ENCODE data around the gene TPCN2.
"Not testable (repeated sequence)": the region's sequence is repeated elsewhere in the genome, so short reads cannot be mapped to it uniquely, and the experiment has no call there.

Gene TPCN2

GRCh38 chr11:69048694-69049489, at the start of gene TPCN2:
Gene TPCN2, plus strand, starts transcription at chr11:69048932. Its CDS starts 66 bp downstream, at chr11:69048998.
- no peaks in the 10 kb centered on the region for H3K27me3 Mint-ChIP-seq
- H3K9me3 Mint-ChIP-seq (ENCODE audit: low read depth): no peaks in the 10 kb centered on the region
- no peaks in the 10 kb centered on the region for H3K36me3 Mint-ChIP-seq
- H3K4me3 Mint-ChIP-seq: peak within 1 kb of the TSS; percentile 88
- peaks cover 34% of the 10 kb centered on the region for H3K4me1 Mint-ChIP-seq (ENCODE audit: low read depth)
- peak within 1 kb of the TSS; percentile 81 for H3K27ac Mint-ChIP-seq

DNA sequence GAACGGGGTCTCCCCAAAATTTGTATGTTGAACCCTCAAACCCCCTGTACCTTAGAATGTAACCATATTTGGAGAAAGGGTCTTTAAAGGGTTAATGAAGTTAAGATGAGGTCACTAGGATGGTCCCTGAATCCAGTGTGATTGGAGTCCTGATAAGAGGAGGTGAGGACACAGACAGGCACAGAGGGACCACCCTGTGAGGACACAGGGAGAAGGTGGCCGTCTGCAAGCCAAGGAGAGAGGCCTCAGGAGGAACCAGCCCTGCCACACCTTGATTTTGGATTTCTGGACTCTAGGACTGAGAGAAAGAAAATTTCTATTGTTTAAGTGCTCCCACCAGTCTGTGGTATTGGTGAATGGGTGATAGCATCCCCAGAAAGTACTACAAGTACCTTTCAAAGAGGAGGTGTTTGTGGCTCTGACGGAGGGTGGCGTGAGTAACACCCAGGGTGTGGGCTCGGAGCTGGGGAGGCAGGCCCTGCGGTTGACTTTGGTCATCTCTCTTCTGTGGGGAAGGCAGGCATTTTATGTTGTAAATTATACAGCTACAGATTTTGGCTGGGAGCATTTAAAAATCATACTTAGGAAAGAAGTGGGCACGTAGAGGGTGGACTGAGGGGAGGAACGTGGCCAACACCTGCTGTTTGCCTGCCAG, 49.5 kb upstream of the TPCN2 start:
- no peak overlapping the region for H3K27ac Mint-ChIP-seq
- H3K27me3 Mint-ChIP-seq: peaks cover 3% of the 10 kb centered on the region

DNA sequence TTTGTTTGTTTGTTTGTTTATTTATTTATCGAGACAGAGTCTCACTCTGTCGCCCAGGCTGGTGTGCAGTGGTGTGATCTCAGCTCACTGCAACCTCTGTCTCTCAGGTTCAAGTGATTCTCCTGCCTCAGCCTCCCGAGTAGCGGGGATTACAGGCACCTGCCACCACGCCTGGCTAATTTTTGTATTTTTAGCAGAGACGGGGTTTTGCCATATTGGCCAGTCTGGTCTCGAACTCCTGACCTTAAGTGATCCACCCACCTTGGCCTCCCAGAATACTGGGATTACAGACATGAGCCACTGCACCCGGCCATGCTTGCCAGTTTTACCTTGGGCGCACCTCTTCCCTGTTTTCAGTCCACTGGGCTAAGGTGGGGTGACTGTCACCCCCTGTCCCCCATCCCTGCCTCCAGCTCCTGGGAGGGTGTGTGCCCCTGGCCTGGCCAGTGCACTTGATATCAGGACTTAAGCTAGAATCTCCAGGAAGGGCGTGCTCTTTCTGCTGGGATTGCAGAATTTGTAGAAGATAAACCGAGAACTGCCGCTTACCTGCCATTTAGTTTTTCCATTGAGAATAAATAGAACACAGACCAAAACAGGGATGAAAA, 48.9 kb upstream of the TPCN2 start:
- H3K4me1 Mint-ChIP-seq (ENCODE audit: low read depth); H3K4me3 Mint-ChIP-seq; H3K27ac Mint-ChIP-seq; H3K9me3 Mint-ChIP-seq (ENCODE audit: low read depth); H3K36me3 Mint-ChIP-seq; H3K27me3 Mint-ChIP-seq: not testable (repeated sequence)

More for the DNA sequence above, 49.5 kb upstream of the TPCN2 start:
- H3K36me3 Mint-ChIP-seq: no peaks in the 10 kb centered on the region
- H3K9me3 Mint-ChIP-seq (ENCODE audit: low read depth): no peaks in the 10 kb centered on the region
- no peaks in the 10 kb centered on the region for H3K4me1 Mint-ChIP-seq (ENCODE audit: low read depth)
- H3K4me3 Mint-ChIP-seq: no peak overlapping the region

GRCh38 chr11:69000391-69000790, 48.3 kb upstream of the TPCN2 start:
- no peaks in the 10 kb centered on the region for H3K4me1 Mint-ChIP-seq (ENCODE audit: low read depth)
- peaks cover 4% of the 10 kb centered on the region for H3K27me3 Mint-ChIP-seq
- H3K27ac Mint-ChIP-seq: no peak overlapping the region
- H3K9me3 Mint-ChIP-seq (ENCODE audit: low read depth): no peaks in the 10 kb centered on the region
- no peaks in the 10 kb centered on the region for H3K36me3 Mint-ChIP-seq
- no peak overlapping the region for H3K4me3 Mint-ChIP-seq

GRCh38 chr11:69000831-69001242, 47.9 kb upstream of the TPCN2 start:
- peaks cover 4% of the 10 kb centered on the region for H3K27me3 Mint-ChIP-seq
- no peaks in the 10 kb centered on the region for H3K4me1 Mint-ChIP-seq (ENCODE audit: low read depth)
- no peaks in the 10 kb centered on the region for H3K36me3 Mint-ChIP-seq
- H3K27ac Mint-ChIP-seq: no peak overlapping the region
- H3K9me3 Mint-ChIP-seq (ENCODE audit: low read depth): no peaks in the 10 kb centered on the region
- no peak overlapping the region for H3K4me3 Mint-ChIP-seq

GRCh38 chr11:69001243-69002081, 47.3 kb upstream of the TPCN2 start:
- Mint-ChIP-seq H3K27me3 (peaks cover 4% of the 10 kb centered on the region), H3K9me3 (ENCODE audit: low read depth) (no peaks in the 10 kb centered on the region)

DNA sequence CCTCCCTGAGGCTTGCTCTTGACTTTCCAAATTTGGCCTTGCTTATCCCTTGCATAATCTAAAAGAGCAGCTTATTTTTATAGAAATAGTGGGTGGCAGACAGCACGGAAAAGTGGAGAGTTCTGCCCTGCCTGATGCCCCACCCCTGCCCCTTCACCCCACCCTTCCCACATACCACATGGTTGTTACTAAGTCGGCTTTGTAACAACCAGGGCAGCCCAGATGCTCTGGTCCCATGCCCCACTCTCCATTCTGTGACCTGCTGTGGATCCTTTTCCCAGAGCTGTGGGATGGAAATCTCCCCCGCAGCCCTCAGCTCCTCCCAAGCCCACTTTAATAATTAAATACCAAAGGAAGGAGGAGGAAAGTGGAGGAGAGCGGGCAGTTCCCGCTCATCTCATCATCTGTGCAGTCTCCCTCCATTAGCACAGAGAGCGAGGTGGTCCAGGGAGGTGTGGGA, 46.6 kb upstream of the TPCN2 start:
- peaks cover 4% of the 10 kb centered on the region for H3K27me3 Mint-ChIP-seq

More at GRCh38 chr11:69001243-69002081, 47.3 kb upstream of the TPCN2 start:
- Mint-ChIP-seq H3K4me3 (no peak overlapping the region), H3K27ac (no peak overlapping the region), H3K36me3 (no peaks in the 10 kb centered on the region), H3K4me1 (ENCODE audit: low read depth) (no peaks in the 10 kb centered on the region)

GRCh38 chr11:69002570-69003231, 46.0 kb upstream of the TPCN2 start:
- Mint-ChIP-seq H3K4me3 (no peak overlapping the region), H3K27ac (no peak overlapping the region), H3K9me3 (ENCODE audit: low read depth) (no peaks in the 10 kb centered on the region), H3K36me3 (no peaks in the 10 kb centered on the region), H3K27me3 (peaks cover 4% of the 10 kb centered on the region), H3K4me1 (ENCODE audit: low read depth) (no peaks in the 10 kb centered on the region)

More for the DNA sequence above, 46.6 kb upstream of the TPCN2 start:
- H3K36me3 Mint-ChIP-seq: no peaks in the 10 kb centered on the region
- H3K4me1 Mint-ChIP-seq (ENCODE audit: low read depth): no peaks in the 10 kb centered on the region
- H3K9me3 Mint-ChIP-seq (ENCODE audit: low read depth): no peaks in the 10 kb centered on the region
- H3K4me3 Mint-ChIP-seq: no peak overlapping the region
- H3K27ac Mint-ChIP-seq: no peak overlapping the region

DNA sequence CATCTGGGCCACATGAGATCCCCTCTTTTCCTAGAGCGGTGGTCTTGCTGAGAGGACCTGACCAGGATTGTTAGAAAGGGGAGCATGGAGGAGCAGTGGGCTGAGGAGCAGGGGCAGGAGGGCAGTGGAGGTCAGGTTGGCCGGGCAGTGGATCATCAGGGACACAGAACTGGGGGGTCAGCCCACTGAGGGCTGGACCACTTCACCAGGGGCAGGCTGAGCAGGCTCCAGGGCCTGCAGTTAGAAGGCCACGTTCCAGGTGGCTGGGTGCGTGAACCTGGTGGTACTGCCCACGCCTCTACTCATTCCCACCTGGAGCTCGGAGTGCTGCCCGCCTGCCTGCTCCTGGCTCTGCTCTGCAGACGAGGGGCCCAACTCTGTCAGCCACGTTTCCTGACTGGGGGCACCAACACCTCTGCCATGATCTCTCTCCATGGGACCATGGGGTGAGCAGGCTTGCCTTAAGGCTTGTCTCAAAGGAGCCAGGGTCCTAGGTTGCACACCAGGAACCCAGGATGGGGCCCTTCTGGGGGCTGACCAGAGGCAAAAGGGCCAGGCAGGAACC, 45.3 kb upstream of the TPCN2 start:
- Mint-ChIP-seq H3K36me3 (no peaks in the 10 kb centered on the region), H3K4me1 (ENCODE audit: low read depth) (no peaks in the 10 kb centered on the region), H3K27ac (no peak overlapping the region), H3K4me3 (no peak overlapping the region), H3K27me3 (peaks cover 4% of the 10 kb centered on the region), H3K9me3 (ENCODE audit: low read depth) (no peaks in the 10 kb centered on the region)

GRCh38 chr11:69003866-69004367, 44.8 kb upstream of the TPCN2 start:
- H3K36me3 Mint-ChIP-seq: no peaks in the 10 kb centered on the region
- H3K27ac Mint-ChIP-seq: no peak overlapping the region
- no peak overlapping the region for H3K4me3 Mint-ChIP-seq
- H3K4me1 Mint-ChIP-seq (ENCODE audit: low read depth): no peaks in the 10 kb centered on the region
- no peaks in the 10 kb centered on the region for H3K9me3 Mint-ChIP-seq (ENCODE audit: low read depth)
- peaks cover 3% of the 10 kb centered on the region for H3K27me3 Mint-ChIP-seq

- Mint-ChIP-seq H3K36me3 (no peaks in the 10 kb centered on the region), H3K4me3 (no peak overlapping the region), H3K27me3 (peaks cover 1% of the 10 kb centered on the region), H3K4me1 (ENCODE audit: low read depth) (no peaks in the 10 kb centered on the region), H3K9me3 (ENCODE audit: low read depth) (no peaks in the 10 kb centered on the region), H3K27ac (no peak overlapping the region)
These were observed 44.1 kb upstream of the TPCN2 start for GRCh38 chr11:69004411-69005182.

DNA sequence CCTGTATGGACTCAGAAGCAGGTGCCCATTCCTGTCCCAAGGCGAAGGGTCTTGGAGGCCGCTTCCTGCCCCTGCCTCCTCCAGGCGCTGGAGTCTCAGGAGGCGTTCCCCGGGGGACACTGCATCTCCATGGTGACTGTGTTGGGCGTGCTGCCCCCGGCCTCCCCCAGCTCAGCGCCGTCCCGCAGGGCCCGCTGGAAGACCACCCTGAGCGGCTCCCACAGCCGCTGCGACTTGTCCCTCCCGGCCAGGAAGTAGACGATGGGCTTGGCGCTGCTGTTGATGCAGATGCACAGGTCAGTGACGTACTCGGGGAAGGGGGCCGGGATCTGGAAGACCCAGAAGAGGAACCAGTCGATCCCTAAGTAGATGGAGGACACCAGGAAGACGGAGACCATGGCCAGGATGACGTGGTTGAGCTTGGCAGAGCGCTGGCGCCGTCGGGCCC, 43.5 kb upstream of the TPCN2 start:
- Mint-ChIP-seq H3K9me3 (ENCODE audit: low read depth) (no peaks in the 10 kb centered on the region), H3K4me1 (ENCODE audit: low read depth) (no peaks in the 10 kb centered on the region), H3K36me3 (no peaks in the 10 kb centered on the region), H3K4me3 (no peak overlapping the region), H3K27me3 (peaks cover 1% of the 10 kb centered on the region), H3K27ac (no peak overlapping the region)

DNA sequence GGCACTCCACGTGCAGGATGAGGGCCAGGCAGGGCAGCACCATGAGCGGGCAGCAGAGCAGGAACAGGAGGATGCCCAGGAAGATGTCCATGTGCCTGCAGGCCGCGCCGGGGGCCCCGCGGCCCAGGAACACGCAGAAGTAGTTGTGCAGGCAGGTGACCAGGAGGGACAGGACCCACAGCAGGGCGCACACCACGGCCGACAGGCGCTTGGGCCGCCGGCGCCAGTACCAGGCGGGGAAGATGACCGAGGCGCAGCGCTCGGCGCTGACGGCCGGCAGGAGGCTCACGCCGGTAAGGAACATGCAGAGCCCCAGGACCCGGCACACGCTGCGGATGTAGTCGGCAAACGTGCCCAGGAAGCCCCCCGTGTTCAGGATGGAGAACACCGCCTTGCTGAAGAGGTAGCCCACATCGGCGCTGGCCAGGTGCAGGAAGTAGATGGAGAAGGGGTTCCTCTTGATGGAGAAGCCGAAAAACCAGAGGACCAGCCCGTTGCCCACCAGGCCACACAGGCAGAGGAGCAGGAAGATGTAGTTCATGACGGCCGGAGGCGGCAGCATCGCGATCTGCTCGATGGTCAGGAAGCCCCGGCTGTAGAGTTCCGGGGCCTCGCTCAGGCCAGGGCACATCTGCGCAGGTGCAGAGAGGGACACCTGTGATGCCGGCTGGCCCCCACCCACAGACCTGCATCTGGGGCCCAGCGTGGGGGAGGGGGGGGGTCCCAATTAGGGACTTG, 42.9 kb upstream of the TPCN2 start:
- no peak overlapping the region for H3K4me3 Mint-ChIP-seq
- H3K27ac Mint-ChIP-seq: no peak overlapping the region

More for the DNA sequence above, 42.9 kb upstream of the TPCN2 start:
- Mint-ChIP-seq H3K27me3 (peaks cover 1% of the 10 kb centered on the region), H3K4me1 (ENCODE audit: low read depth) (peaks cover 2% of the 10 kb centered on the region), H3K9me3 (ENCODE audit: low read depth) (no peaks in the 10 kb centered on the region), H3K36me3 (no peaks in the 10 kb centered on the region)

Data from activated naive CD8-positive, alpha-beta T cell (primary cell).